ENCODE data around the gene ADAMTS12.

DNA sequence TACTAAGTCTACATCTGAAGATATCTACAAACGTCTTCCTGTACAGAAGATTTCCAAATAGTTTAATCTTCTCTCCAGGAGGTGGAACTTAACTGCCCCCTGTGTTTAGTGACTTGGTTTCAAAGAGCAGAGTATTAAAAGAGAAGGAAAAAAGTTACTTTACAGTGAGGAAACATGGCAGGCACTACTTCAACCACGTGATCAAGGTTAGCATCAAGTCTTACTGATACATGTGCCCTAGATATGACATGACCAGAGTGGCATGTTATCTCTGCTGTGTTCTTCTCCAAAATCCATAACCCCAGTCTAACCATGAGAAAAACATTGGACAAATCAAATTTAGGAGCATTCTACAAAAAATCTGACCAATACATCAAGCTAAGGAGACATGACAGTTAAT is 125.8 kb downstream of the ADAMTS12 start:
- TF ChIP-seq, protein P1, sequence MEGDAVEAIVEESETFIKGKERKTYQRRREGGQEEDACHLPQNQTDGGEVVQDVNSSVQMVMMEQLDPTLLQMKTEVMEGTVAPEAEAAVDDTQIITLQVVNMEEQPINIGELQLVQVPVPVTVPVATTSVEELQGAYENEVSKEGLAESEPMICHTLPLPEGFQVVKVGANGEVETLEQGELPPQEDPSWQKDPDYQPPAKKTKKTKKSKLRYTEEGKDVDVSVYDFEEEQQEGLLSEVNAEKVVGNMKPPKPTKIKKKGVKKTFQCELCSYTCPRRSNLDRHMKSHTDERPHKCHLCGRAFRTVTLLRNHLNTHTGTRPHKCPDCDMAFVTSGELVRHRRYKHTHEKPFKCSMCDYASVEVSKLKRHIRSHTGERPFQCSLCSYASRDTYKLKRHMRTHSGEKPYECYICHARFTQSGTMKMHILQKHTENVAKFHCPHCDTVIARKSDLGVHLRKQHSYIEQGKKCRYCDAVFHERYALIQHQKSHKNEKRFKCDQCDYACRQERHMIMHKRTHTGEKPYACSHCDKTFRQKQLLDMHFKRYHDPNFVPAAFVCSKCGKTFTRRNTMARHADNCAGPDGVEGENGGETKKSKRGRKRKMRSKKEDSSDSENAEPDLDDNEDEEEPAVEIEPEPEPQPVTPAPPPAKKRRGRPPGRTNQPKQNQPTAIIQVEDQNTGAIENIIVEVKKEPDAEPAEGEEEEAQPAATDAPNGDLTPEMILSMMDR (conservative IDR thresholded peaks at IDR 0.05 in 1 of 2, IDR thresholded peaks at IDR 0.05 in 1 of 2; ENCODE audit: low read depth in 1 of 2, low read length in 2 of 2) = no peak
- no peak for TF ChIP-seq EZH2 (IDR thresholded peaks at IDR 0.05; ENCODE audit: low read length, missing control alignments)
